Measurements from ENCODE around the gene EMP3. TPM values are rescaled to one million over a fixed set of nuclear protein-coding genes. Genes with fewer than 3 reads are reported as not detected.
"Not testable (repeated sequence)": the region's sequence is repeated elsewhere in the genome, so short reads cannot be mapped to it uniquely, and the experiment has no call there.

The EMP3 gene, protein sequence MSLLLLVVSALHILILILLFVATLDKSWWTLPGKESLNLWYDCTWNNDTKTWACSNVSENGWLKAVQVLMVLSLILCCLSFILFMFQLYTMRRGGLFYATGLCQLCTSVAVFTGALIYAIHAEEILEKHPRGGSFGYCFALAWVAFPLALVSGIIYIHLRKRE
- total RNA-seq: 67.4 TPM
- polyA plus RNA-seq (ENCODE audit: insufficient read depth in 1 of 8, insufficient read length in 8 of 8, low replicate concordance in 1 of 8): 100 to 1,000 TPM; 121 to 166 (median 144) TPM
- long read RNA-seq, donor 1, transcript EMP3-201 (5 exons, 876 nt): major isoform, 44 of 56 reads
- long read RNA-seq, donor 1, partial matches to known transcripts: 10 of 56 reads
- long read RNA-seq, donor 1, other reads (novel, unspliced or antisense): 0 of 56 reads
- long read RNA-seq, donor 2, transcript EMP3-201 (5 exons, 876 nt): major isoform, 11 of 13 reads
- long read RNA-seq, donor 2, partial matches to known transcripts: 0 of 13 reads
- long read RNA-seq, donor 2, other reads (novel, unspliced or antisense): 0 of 13 reads
- long read RNA-seq, donor 3, transcript EMP3-201 (5 exons, 876 nt): major isoform, 93 of 114 reads
- long read RNA-seq, donor 3, partial matches to known transcripts: 17 of 114 reads
- long read RNA-seq, donor 3, other reads (novel, unspliced or antisense): 0 of 114 reads
- long read RNA-seq, donor 4, transcript EMP3-201 (5 exons, 876 nt): major isoform, 44 of 76 reads
- long read RNA-seq, donor 4, partial matches to known transcripts: 24 of 76 reads
- long read RNA-seq, donor 4, other reads (novel, unspliced or antisense): 0 of 76 reads
- long read RNA-seq, donor 5, transcript EMP3-201 (5 exons, 876 nt): major isoform, 142 of 188 reads
- long read RNA-seq, donor 5, partial matches to known transcripts: 31 of 188 reads
- long read RNA-seq, donor 5, other reads (novel, unspliced or antisense): 6 of 188 reads
- long read RNA-seq, donor 6, transcript EMP3-201 (5 exons, 876 nt): major isoform, 118 of 191 reads
- long read RNA-seq, donor 6, transcript EMP3-206 (6 exons, 683 nt): minor isoform, 5 of 191 reads
- long read RNA-seq, donor 6, transcript EMP3-205 (2 exons, 406 nt): minor isoform, 6 of 191 reads
- long read RNA-seq, donor 6, partial matches to known transcripts: 51 of 191 reads
- long read RNA-seq, donor 6, other reads (novel, unspliced or antisense): 5 of 191 reads
- long read RNA-seq, donor 7, transcript EMP3-201 (5 exons, 876 nt): major isoform, 93 of 137 reads
- long read RNA-seq, donor 7, transcript EMP3-206 (6 exons, 683 nt): minor isoform, 6 of 137 reads
- long read RNA-seq, donor 7, partial matches to known transcripts: 33 of 137 reads
- long read RNA-seq, donor 7, other reads (novel, unspliced or antisense): 0 of 137 reads
- long read RNA-seq, donor 8, transcript EMP3-205 (2 exons, 406 nt): minor isoform, 7 of 112 reads
- long read RNA-seq, donor 8, transcript EMP3-201 (5 exons, 876 nt): major isoform, 71 of 112 reads
- long read RNA-seq, donor 8, partial matches to known transcripts: 30 of 112 reads
- long read RNA-seq, donor 8, other reads (novel, unspliced or antisense): 0 of 112 reads
- long read RNA-seq, donor 9, transcript EMP3-201 (5 exons, 876 nt): major isoform, 53 of 87 reads
- long read RNA-seq, donor 9, partial matches to known transcripts: 25 of 87 reads
- long read RNA-seq, donor 9, other reads (novel, unspliced or antisense): 0 of 87 reads
- long read RNA-seq, donor 10, transcript EMP3-201 (5 exons, 876 nt): major isoform, 89 of 138 reads
- long read RNA-seq, donor 10, partial matches to known transcripts: 41 of 138 reads
- long read RNA-seq, donor 10, other reads (novel, unspliced or antisense): 0 of 138 reads
- long read RNA-seq, donor 11, transcript EMP3-201 (5 exons, 876 nt): major isoform, 92 of 144 reads
- long read RNA-seq, donor 11, partial matches to known transcripts: 44 of 144 reads
- long read RNA-seq, donor 11, other reads (novel, unspliced or antisense): 0 of 144 reads

DNA sequence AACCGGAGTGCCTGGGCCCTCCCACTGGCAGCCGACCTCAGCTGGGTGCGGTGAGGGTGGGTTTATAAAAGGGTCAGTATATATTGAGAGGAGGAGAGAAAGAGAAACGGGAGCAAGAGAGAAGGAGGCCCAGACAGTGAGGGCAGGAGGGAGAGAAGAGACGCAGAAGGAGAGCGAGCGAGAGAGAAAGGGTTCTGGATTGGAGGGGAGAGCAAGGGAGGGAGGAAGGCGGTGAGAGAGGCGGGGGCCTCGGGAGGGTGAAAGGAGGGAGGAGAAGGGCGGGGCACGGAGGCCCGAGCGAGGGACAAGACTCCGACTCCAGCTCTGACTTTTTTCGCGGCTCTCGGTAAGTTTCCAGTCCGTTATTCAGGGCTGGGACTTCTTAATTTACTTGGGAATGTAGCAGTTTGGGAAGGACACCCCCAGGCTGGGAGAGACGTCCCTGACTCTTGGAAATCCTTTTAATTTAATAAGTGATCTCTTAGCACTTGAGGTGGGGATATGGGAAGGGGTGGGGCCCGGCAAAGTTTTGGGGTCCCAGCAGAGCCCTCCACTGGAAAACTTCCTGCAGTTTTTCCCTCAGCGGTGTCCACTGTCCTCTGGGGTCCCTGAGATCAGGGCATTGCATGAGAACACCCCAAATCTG lies at the start of gene EMP3:
EMP3 (plus strand) TSS at position 288 of the 646 bp plus-strand sequence. CDS start 1,293 bp downstream, outside the sequence.
- H3K4me3 ChIP-seq (ENCODE audit: low read length): peak within 1 kb of the TSS; percentile 92
- WGBS (ENCODE audit: insufficient coverage): under 1% methylated on average over 12 of the region's 22 CpGs
- peak within 1 kb of the TSS; percentile 98 for H3K27ac ChIP-seq (ENCODE audit: low read length)
- H3K4me1 ChIP-seq (ENCODE audit: control insufficient read depth, insufficient read depth, low read length): peaks cover 56% of the 10 kb centered on the region
- no peaks in the 10 kb centered on the region for H3K9me3 ChIP-seq (replicated peaks; ENCODE audit: control insufficient read depth, low read depth, low read length)
- peaks cover 23% of the 10 kb centered on the region for H3K36me3 ChIP-seq (ENCODE audit: control insufficient read depth, insufficient read depth, low read length)
- H3K27me3 ChIP-seq (ENCODE audit: control insufficient read depth, insufficient read depth, low read length): no peaks in the 10 kb centered on the region
- DNase-seq: peak; percentile 98

DNA sequence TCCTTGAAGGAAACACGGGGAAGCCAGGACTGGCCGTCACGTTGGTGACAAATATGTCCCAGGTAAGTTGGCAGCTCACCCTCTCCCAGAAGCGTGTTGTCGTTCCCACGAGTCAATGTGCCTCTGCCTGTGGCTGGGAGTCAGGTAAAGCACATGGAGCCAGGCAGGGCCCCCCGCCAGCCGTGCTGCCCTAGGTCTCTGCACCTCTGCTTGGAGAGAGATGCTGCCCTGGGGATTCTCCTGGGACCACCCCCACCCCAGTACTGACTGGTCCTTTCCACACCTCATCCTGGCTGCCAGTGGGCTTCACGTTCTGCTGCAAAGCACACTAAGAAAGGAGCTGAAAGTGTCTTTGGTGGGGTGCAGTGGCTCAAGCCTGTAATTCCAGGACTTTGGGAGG lies 45.6 kb upstream of the EMP3 start:
- WGBS (ENCODE audit: insufficient coverage): 89% methylated on average over 8 of the region's 9 CpGs
- no peak overlapping the region for H3K27ac ChIP-seq (ENCODE audit: low read length)
- peaks cover 26% of the 10 kb centered on the region for H3K36me3 ChIP-seq (ENCODE audit: control insufficient read depth, insufficient read depth, low read length)
- no peak for DNase-seq
- H3K4me1 ChIP-seq (ENCODE audit: control insufficient read depth, insufficient read depth, low read length): no peaks in the 10 kb centered on the region
- H3K4me3 ChIP-seq (ENCODE audit: low read length): no peak overlapping the region
- H3K9me3 ChIP-seq (replicated peaks; ENCODE audit: control insufficient read depth, low read depth, low read length): peaks cover 3% of the 10 kb centered on the region
- no peaks in the 10 kb centered on the region for H3K27me3 ChIP-seq (ENCODE audit: control insufficient read depth, insufficient read depth, low read length)

DNA sequence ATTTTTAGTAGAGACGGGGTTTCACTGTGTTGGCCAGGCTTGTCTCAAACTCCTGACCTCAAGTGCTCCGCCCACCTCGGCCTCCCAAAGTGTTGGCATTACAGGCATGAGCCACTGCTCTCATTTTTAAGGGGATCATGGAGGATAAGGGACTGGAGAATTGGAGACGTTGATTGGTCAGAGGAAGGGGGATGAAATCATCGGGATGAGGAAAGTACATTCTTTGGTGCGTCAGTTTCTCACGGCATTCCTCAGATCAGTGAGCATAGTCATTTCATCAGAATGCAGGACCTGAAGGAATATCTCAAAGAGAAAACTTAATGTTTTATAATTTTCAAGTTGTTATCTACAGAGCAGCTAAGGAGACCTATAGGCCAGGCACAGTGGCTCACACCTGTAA lies 41.4 kb upstream of the EMP3 start:
- Histone ChIP-seq H3K27me3 (ENCODE audit: control insufficient read depth, insufficient read depth, low read length) (no peaks in the 10 kb centered on the region), H3K9me3 (replicated peaks; ENCODE audit: control insufficient read depth, low read depth, low read length) (peaks cover 5% of the 10 kb centered on the region), H3K4me1 (ENCODE audit: control insufficient read depth, insufficient read depth, low read length) (no peaks in the 10 kb centered on the region), H3K36me3 (ENCODE audit: control insufficient read depth, insufficient read depth, low read length) (peaks cover 44% of the 10 kb centered on the region), H3K27ac (ENCODE audit: low read length) (no peak overlapping the region), H3K4me3 (ENCODE audit: low read length) (no peak overlapping the region)
- 90% methylated on average over 2 of the region's 7 CpGs for WGBS (ENCODE audit: insufficient coverage)
- DNase-seq: no peak

DNA sequence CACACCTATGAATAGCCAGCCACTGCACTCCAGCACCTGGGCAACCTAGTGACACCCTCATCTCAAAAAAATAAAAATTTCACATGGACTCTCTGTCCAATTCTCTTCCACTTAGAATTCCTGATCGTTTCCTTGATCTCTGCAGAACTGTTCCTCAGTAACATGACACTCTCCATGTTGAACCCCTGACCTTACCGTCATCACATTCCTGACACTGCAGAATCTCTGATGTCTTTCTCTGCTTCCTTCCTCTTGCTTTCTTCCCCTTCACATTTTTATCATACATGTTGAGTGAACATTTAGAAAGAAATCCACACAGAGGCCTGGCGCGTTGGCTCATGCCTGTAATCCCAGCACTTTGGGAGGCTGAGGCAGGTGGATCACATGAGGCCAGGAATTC lies 40.5 kb upstream of the EMP3 start:
- Histone ChIP-seq H3K4me1 (ENCODE audit: control insufficient read depth, insufficient read depth, low read length) (no peaks in the 10 kb centered on the region), H3K9me3 (replicated peaks; ENCODE audit: control insufficient read depth, low read depth, low read length) (peaks cover 5% of the 10 kb centered on the region), H3K4me3 (ENCODE audit: low read length) (no peak overlapping the region), H3K27me3 (ENCODE audit: control insufficient read depth, insufficient read depth, low read length) (no peaks in the 10 kb centered on the region), H3K27ac (ENCODE audit: low read length) (no peak overlapping the region), H3K36me3 (ENCODE audit: control insufficient read depth, insufficient read depth, low read length) (peaks cover 40% of the 10 kb centered on the region)
- DNase-seq: no peak
- WGBS (ENCODE audit: insufficient coverage): 62% methylated on average over 3 of the region's 4 CpGs

DNA sequence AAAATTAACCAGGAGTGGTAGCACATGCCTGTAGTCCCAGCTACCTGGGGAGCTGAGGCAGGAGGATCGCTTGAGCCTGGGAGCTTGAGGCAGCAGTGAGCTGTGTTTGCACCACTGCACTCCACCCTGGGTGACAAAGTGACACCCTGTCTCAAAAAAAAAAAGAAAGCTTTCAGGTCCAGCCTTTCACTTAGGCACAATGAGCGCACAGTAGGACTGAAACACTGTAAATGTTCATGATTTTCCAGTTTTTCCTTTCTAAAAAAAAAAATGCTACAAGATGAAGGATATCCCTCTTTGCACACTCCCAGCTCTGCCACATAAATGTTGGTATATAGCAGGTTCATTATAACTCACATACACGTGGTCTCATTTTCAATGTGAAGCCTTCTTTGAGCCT lies 37.6 kb upstream of the EMP3 start:
- H3K36me3 ChIP-seq (ENCODE audit: control insufficient read depth, insufficient read depth, low read length): peaks cover 28% of the 10 kb centered on the region
- no peak for DNase-seq
- no peak overlapping the region for H3K27ac ChIP-seq (ENCODE audit: low read length)
- peaks cover 6% of the 10 kb centered on the region for H3K4me1 ChIP-seq (ENCODE audit: control insufficient read depth, insufficient read depth, low read length)
- peaks cover 5% of the 10 kb centered on the region for H3K9me3 ChIP-seq (replicated peaks; ENCODE audit: control insufficient read depth, low read depth, low read length)
- no peaks in the 10 kb centered on the region for H3K27me3 ChIP-seq (ENCODE audit: control insufficient read depth, insufficient read depth, low read length)
- H3K4me3 ChIP-seq (ENCODE audit: low read length): no peak overlapping the region
- 88% methylated on average over 1 of the region's 3 CpGs for WGBS (ENCODE audit: insufficient coverage)

DNA sequence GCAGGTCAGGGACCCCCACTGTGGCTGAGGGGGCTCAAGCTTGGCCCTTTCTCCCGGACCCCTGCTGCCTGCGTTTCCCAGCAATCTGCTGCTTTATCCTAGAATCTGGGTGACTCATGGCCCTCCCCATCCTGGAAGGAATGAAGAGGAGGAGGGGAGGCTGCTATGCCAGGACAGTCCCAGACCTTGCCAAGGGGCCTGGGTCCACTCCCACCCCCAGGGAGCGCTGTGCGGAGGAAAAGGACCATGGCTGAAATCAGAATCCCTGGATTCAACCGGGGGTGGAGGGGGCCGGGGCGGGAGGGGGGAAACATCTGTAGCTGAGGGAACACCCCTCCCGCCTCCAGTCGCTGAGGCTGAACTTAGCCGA lies 35.0 kb upstream of the EMP3 start:
- peaks cover 16% of the 10 kb centered on the region for H3K36me3 ChIP-seq (ENCODE audit: control insufficient read depth, insufficient read depth, low read length)
- H3K9me3 ChIP-seq (replicated peaks; ENCODE audit: control insufficient read depth, low read depth, low read length): peaks cover 2% of the 10 kb centered on the region
- peak overlapping the region; percentile 59 for H3K4me3 ChIP-seq (ENCODE audit: low read length)
- H3K4me1 ChIP-seq (ENCODE audit: control insufficient read depth, insufficient read depth, low read length): peaks cover 6% of the 10 kb centered on the region
- peak; percentile 68 for DNase-seq
- no peaks in the 10 kb centered on the region for H3K27me3 ChIP-seq (ENCODE audit: control insufficient read depth, insufficient read depth, low read length)
- peak overlapping the region; percentile 89 for H3K27ac ChIP-seq (ENCODE audit: low read length)
- 0% methylated on average over 2 of the region's 10 CpGs for WGBS (ENCODE audit: insufficient coverage)

DNA sequence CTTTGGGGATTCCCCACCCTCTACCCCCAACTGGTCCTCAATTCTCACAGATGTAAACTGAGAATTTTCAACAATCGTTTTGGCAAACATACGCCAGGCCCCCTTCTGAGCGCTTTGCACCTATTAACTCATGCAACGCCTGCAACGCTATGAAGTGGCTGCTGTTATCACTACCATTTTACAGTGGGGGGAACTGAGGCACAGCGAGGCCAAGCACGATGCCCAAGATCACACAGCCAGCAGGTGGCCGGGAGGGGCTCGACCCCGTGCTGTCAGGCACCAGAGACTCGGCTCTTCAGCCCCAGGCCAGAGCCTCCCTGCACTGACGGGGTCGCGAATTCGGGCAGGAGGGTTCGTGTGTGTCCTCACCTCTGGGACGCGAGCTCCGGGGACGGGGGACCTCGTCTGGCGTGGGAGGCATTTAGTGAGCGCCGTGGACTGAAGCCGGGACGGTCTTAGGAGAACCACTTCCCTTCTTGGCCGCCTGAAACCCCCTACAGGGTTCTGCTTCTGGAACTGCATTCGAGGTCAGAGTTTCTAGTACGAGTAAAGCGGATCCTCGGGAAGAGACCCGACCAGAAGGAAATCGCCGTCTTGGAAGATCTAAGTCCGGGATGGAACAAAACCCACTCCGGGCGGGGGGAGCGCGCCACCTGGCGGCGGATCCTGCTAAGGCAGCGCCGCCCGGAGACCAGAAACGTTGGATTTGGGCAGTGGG lies 34.4 kb upstream of the EMP3 start:
- no peaks in the 10 kb centered on the region for H3K27me3 ChIP-seq (ENCODE audit: control insufficient read depth, insufficient read depth, low read length)
- DNase-seq: peak; percentile 93
- H3K4me1 ChIP-seq (ENCODE audit: control insufficient read depth, insufficient read depth, low read length): peaks cover 6% of the 10 kb centered on the region
- H3K9me3 ChIP-seq (replicated peaks; ENCODE audit: control insufficient read depth, low read depth, low read length): peaks cover 2% of the 10 kb centered on the region
- H3K4me3 ChIP-seq (ENCODE audit: low read length): peak overlapping the region; percentile 59
- under 1% methylated on average over 42 of the region's 45 CpGs for WGBS (ENCODE audit: insufficient coverage)
- H3K36me3 ChIP-seq (ENCODE audit: control insufficient read depth, insufficient read depth, low read length): peaks cover 10% of the 10 kb centered on the region
- peak overlapping the region; percentile 89 for H3K27ac ChIP-seq (ENCODE audit: low read length)

DNA sequence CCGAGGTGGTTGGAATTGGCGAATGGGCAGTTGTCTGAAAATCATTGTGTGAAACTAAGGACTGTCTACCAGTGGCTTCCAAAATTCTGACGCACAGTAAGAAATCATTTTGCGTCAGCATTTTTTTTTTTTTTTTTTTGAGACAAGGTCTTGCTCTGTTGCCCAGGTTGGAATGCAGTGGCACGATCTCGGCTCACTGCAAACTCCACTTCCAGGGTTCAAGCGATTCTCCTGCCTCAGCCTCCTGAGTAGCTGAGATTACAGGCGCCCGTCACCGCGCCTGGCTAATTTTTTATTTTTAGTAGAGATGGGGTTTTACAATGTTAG lies 33.9 kb upstream of the EMP3 start:
- H3K27me3 ChIP-seq (ENCODE audit: control insufficient read depth, insufficient read depth, low read length); H3K27ac ChIP-seq (ENCODE audit: low read length); H3K9me3 ChIP-seq (replicated peaks; ENCODE audit: control insufficient read depth, low read depth, low read length); H3K4me3 ChIP-seq (ENCODE audit: low read length); DNase-seq; H3K36me3 ChIP-seq (ENCODE audit: control insufficient read depth, insufficient read depth, low read length); H3K4me1 ChIP-seq (ENCODE audit: control insufficient read depth, insufficient read depth, low read length): not testable (repeated sequence)
- 50% methylated on average over 2 of the region's 11 CpGs for WGBS (ENCODE audit: insufficient coverage)
